HG03571 (cell line): ENCODE data around the gene ABCB9.
"Not testable (repeated sequence)": the region's sequence is repeated elsewhere in the genome, so short reads cannot be mapped to it uniquely, and the experiment has no call there.

Experiments
- ATAC-seq: cut with Tn5 transposase; IDR thresholded peaks from one replicate; pipeline ENCODE4 v1.9.1; 2021; ENCODE audit not compliant: unreplicated experiment

The ABCB9 gene

DNA sequence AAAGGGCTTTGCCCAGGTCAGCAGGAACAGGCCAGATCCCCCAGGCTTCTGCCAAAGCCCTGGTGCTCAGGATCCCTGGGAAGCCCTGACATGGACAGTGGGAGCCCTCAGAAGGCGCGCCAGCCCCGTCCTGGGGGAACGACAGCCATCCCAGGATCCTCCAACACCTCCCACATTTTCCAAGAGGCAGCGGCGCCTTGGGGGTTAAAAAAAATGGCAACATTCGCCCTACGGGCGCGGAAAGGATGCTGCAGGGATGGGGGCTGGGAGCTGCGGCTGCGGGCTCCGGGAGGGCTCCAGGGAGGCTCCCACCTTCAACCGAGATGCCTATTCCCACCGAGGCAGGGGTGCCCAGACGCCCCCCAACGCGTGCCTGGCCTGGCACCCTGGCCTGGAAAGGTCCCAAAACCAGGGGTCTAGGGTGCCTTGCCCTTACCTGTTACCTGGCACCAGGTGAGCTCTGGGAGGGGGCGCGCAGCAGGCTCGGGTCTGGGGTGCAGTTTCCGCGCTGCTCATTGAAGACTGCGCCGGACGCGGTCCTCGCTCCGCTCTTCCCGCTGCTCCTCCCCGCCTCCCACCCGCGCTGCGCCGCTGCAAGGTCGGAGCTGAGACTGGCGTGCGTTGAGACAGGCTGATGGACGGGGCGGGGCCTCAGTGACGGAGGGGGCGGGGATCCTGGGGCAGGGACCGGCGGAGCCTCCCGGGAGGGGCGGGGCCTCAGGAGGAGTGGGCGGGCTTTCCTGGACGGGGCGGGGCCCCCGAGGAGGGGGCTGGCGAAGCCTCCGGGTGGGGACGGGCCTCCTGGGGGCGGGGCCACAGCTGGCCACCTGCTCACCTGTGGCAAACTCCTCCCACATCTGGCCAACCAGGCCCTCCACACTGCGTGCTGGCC lies at the start of gene ABCB9:
TSS of gene ABCB9 (minus strand) at position 613 of the 892 bp plus-strand sequence. CDS start 6,228 bp downstream, outside the sequence.
- ATAC-seq = no peak

GRCh38 chr12:123014473-123014872 lies 48.2 kb upstream of the ABCB9 start:
- ATAC-seq = not testable (repeated sequence)

GRCh38 chr12:123013185-123014095 lies 47.2 kb upstream of the ABCB9 start:
- ATAC-seq = no peak

GRCh38 chr12:123011701-123012100 lies 45.4 kb upstream of the ABCB9 start:
- ATAC-seq = no peak

- ATAC-seq = no peak
Observed at GRCh38 chr12:123010681-123011080, 44.4 kb upstream of the ABCB9 start.

DNA sequence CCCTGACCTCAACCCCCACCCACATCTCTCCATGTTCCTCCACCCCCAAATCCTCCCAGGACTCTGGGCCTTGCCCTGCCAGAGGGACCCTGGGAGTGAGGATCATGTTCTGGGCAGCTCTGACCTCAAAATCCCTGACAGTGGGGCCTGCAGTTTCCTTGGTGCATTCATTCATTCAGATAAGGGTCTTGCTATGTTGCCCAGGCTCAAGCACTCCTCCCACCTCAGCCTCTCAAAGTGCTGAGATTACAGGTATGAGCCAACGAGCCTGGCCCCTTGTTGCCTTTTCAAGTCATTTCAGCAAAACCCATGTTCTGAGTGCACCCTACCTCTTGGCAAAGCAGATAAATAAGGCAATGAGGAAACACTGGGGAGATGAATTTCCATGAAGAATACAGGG lies 43.8 kb upstream of the ABCB9 start:
- no peak for ATAC-seq

GRCh38 chr12:123006977-123007376 lies 40.7 kb upstream of the ABCB9 start:
- no peak for ATAC-seq

GRCh38 chr12:123005081-123005626 lies 38.9 kb upstream of the ABCB9 start:
- ATAC-seq = no peak

- ATAC-seq = no peak
Observed at GRCh38 chr12:123004287-123004686, 38.0 kb upstream of the ABCB9 start.

DNA sequence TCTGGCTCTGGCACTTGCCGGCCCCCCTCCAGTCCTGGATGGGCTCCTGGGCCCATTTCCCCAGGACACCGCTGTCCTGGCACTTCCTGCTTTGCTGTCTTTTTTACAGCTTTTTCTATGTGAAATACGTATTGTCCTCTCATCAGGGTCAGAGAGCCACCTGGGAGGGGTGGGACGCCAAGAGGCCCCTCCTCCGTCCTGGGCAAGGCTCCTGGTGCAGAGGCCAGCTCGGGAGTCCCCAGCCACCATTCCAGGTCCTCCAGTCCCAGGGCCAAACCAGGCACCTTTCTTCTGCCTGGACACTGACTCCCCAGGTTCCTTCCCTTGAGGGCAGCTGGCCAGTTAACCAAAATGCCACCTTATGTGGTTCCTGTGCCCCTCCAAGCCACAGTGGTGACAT lies 37.0 kb upstream of the ABCB9 start:
- ATAC-seq = no peak

DNA sequence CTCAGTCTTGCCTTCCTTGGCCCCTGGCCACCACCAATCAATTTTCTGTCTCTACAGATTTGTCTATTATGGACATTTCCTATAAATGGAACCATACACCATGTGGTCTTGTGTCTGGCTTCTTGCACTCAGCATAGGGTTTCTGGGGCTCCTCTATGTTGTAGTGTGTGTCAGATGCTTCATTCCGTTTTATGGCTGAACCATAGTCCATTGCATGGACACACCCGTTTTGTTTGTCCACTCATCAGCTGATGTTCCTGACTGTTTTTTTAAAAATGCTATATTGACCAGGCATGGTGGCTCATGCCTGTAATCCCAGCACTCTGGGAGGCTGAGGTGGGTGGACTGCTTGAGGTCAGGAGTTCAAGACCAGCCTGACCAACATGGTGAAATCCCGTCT lies 35.2 kb upstream of the ABCB9 start:
- ATAC-seq = no peak

GRCh38 chr12:123000578-123000977 lies 34.3 kb upstream of the ABCB9 start:
- no peak for ATAC-seq

DNA sequence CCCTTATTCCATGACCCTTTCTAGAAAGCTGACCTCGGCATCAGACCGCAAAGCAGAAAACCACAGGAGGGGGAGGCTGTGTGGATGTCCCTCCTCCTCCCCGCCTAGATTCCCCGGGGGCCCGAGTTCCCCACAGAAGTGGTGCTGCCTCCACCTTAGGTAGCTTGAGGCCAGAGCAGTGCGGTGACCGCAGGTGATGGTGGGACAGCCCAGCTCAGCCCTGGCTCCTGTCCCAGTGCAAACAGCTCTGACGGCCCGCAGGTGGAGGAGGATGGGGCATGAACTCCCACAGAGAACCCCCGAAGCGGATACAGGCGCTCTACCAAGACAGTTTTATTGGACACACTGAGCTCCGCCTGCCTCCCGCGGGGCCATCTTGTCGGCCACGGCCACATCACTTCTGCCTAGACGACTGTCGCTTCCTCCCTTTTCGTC lies 33.7 kb upstream of the ABCB9 start:
- ATAC-seq = no peak

DNA sequence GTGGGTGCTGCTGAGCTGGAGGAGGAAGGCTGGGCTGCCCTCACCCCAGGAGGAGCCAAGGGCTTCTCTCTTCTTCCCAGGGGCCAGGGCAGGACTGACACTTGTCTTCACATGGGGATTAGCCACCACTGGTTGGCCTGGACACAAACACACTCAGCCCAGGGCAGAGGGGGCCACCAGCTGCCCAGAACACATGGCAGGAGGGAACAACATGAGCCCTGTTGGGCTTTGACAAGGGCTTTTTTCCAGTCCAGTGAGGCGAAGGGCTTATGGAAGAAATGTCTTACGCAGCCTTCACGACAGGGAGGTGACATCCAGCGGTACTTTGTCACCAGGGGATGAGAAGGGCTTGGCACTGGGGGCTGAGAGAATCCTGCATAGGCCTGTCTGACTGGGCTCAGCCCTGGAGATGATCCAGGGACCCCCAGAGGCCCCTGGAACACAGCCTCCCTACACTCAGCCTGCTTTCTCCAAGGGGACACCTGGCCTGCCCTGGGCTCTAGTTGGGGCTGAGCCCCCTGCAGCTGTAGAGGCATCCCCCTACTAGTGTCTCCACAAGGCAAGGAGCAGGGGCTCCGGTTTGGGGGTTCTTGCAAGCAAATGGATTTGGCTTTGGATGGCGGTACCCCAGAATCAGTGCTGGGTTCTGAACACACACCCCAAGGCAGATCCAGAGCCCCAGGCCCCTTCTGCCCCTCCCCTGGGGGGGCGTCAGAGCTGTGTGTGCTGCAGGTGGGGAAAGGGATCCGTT lies 33.1 kb upstream of the ABCB9 start:
- ATAC-seq = no peak

- ATAC-seq = no peak
Observed at GRCh38 chr12:122998316-122998715, 32.1 kb upstream of the ABCB9 start.

DNA sequence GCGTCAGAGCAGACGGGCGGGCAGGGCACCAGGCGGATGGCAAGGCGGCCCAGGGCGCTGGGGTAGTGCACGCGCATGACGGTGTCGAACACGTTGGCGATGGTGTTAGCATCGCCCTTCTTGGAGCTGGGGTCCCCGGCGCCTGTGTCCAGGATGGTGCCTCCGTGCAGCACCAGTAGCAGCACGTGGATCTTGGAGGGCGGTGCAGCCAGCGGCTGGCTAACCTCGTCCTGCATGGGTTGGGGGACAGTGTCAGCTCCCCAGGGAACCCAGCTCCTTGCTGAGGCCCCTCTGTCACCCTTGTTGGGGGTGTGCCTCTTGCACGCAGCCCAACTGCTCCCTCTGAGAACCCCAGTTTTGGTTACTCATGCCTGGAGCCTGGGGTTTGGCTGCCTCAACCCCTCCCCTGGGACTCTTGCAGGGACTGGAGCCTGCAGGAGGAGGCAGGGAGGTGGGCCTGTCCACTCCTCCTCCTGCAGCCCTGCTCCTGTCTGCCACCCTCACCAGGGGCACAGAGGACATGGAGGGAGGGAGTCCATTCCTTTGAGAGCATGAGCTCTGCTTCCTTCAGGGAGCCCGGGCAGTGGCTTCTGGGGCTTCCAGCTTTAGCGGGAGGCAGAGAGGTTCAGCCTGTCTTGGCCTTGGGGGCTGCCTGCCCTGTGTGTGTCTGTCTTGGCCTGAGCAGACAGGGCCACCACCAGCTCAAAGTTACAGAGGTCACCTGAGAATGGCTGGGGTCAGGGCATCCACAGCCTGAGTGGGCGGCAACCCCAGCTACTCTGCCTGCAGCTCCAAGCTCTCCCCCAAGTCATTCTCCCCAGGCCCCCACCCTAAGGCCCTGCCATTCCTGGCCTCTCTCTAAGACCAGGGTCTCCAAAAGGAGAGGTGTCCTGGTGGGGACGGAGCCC lies 31.3 kb upstream of the ABCB9 start:
- no peak for ATAC-seq

GRCh38 chr12:122996621-122997342 lies 30.5 kb upstream of the ABCB9 start:
- no peak for ATAC-seq

- ATAC-seq = no peak
Observed at GRCh38 chr12:122996188-122996601, 29.9 kb upstream of the ABCB9 start.
